SK-N-SH (cell line): Measurements from ENCODE around the gene COX4I2. TPM values are rescaled to one million over a fixed set of nuclear protein-coding genes. Genes with fewer than 3 reads are reported as not detected.

ENCODE experiments used
- CTCF ChIA-PET: fragments of 300-600, 350-600 bp; formaldehyde crosslinking; extraction: SDS; loops from one replicate; lab custom pipeline; 2021; lab: Yijun Ruan, JAX
- POLR2A ChIA-PET: fragments of 350-600 bp; sonication (Branson Sonifier 250); formaldehyde crosslinking; extraction: SDS; loops from one replicate; lab custom pipeline; 2020; ENCODE audit warnings: antibody characterized with exemption, inconsistent platforms; lab: Yijun Ruan, JAX
- DNase-seq: peaks from one replicate; pipeline ENCODE4 v3.0.0; 2012
- H2AFZ ChIP-seq: fragments of 200-600 bp; sonication (generic); 2 replicates; pipeline ENCODE4 v1.8.1; 2016; ENCODE audit warnings: antibody characterized with exemption, mild to moderate bottlenecking, low read depth
- H3F3A ChIP-seq: fragments of 200-600 bp; sonication (generic); replicated peaks from 2 replicates; pipeline ENCODE3; 2016; ENCODE audit warnings: antibody characterized with exemption, mild to moderate bottlenecking; ENCODE audit not compliant: insufficient read depth
- H3K27ac ChIP-seq, 2 experiments: fragments of 200-500 bp in 1 of 2; fragments of 200-600 bp in 1 of 2; sonication (Bioruptor generic) in 1 of 2; sonication (generic), shearing (Covaris generic) in 1 of 2; 2 replicates each; pipeline versions ENCODE4 v1.5.1 to v1.6.1; 2014 to 2016; ENCODE audit warnings: low read depth in 2 of 2, inconsistent platforms in 1 of 2, low read length in 1 of 2, mild to moderate bottlenecking in 1 of 2, mixed read lengths in 1 of 2
- H3K27me3 ChIP-seq: fragments of 200-600 bp; sonication (generic), shearing (Covaris generic); 2 replicates; pipeline ENCODE4 v1.6.1; 2016; ENCODE audit warnings: mixed run types; ENCODE audit not compliant: insufficient read depth
- H3K36me3 ChIP-seq, 2 experiments: fragments of 200-500 bp in 1 of 2; fragments of 200-600 bp in 1 of 2; sonication (Bioruptor generic) in 1 of 2; sonication (generic) in 1 of 2; replicated peaks in 1 of 2; 2 replicates each; pipeline versions ENCODE3 to v1.5.1; 2014 to 2016; ENCODE audit warnings: low read length in 1 of 2, mild to moderate bottlenecking in 1 of 2; ENCODE audit not compliant: insufficient read depth in 2 of 2, control insufficient read depth in 1 of 2
- H3K4me1 ChIP-seq, 2 experiments: fragments of 200-500 bp in 1 of 2; fragments of 200-600 bp in 1 of 2; sonication (Bioruptor generic) in 1 of 2; sonication (generic), shearing (Covaris generic) in 1 of 2; 2 replicates each; pipeline versions ENCODE4 v1.5.1 to v1.6.1; 2014 to 2016; ENCODE audit warnings: low read depth in 1 of 2, low read length in 1 of 2, mixed run types in 1 of 2; ENCODE audit not compliant: insufficient read depth in 2 of 2, control insufficient read depth in 1 of 2
- H3K4me2 ChIP-seq: fragments of 200-600 bp; sonication (generic), shearing (Covaris generic); 2 replicates; pipeline ENCODE4 v1.6.1; 2017; ENCODE audit warnings: mixed run types
- H3K4me3 ChIP-seq, 2 experiments: fragments of 200-500 bp in 1 of 2; fragments of 200-600 bp in 1 of 2; sonication (Bioruptor generic) in 1 of 2; sonication (generic), shearing (Covaris generic) in 1 of 2; 2 replicates each; pipeline versions ENCODE4 v1.5.1 to v1.8.1; 2014 to 2016; ENCODE audit warnings: low read depth in 2 of 2, inconsistent platforms in 1 of 2, low read length in 1 of 2, mild to moderate bottlenecking in 1 of 2, mixed read lengths in 1 of 2, moderate library complexity in 1 of 2
- H3K79me2 ChIP-seq: fragments of 200-600 bp; sonication (generic); 2 replicates; pipeline ENCODE4 v1.8.1; 2017; ENCODE audit warnings: mild to moderate bottlenecking; ENCODE audit not compliant: insufficient read depth
- H3K9ac ChIP-seq: fragments of 200-600 bp; sonication (generic); 2 replicates; pipeline ENCODE4 v1.6.1; 2017; ENCODE audit warnings: mixed run types
- H3K9me2 ChIP-seq: fragments of 200-600 bp; sonication (generic); 2 replicates; pipeline ENCODE4 v1.6.1; 2017; ENCODE audit warnings: mixed run types
- H3K9me3 ChIP-seq: fragments of 200-600 bp; sonication (generic); 2 replicates; pipeline ENCODE4 v1.6.1; 2017; ENCODE audit warnings: mixed run types, mild to moderate bottlenecking, moderate library complexity
- H4K20me1 ChIP-seq: fragments of 200-600 bp; sonication (generic); 2 replicates; pipeline ENCODE4 v1.6.1; 2017; ENCODE audit warnings: mild to moderate bottlenecking, mixed run types; ENCODE audit not compliant: insufficient read depth
- CHD2 ChIP-seq: fragments of 150-350 bp; IDR thresholded peaks from 2 replicates; pipeline ENCODE4 v1.6.1; 2018; ENCODE audit warnings: low read length; ENCODE audit not compliant: partially characterized antibody
- CTCF ChIP-seq: fragments of 200-600 bp; sonication (generic); IDR thresholded peaks from 2 replicates; pipeline ENCODE4 v1.6.1; 2017; ENCODE audit warnings: antibody characterized with exemption, mild to moderate bottlenecking, moderate library complexity
- EP300 ChIP-seq, 2 experiments: IDR thresholded peaks; 2 replicates each; pipeline versions ENCODE4 v1.4.0 to v1.6.1; 2012; ENCODE audit warnings: borderline replicate concordance in 1 of 2, low read depth in 1 of 2, low read length in 1 of 2
- EZH2phosphoT487 ChIP-seq: fragments of 200-600 bp; sonication (generic); IDR thresholded peaks from 2 replicates; pipeline ENCODE4 v1.6.1; 2017; ENCODE audit warnings: low read depth, mixed run types, mild to moderate bottlenecking, antibody characterized with exemption, moderate library complexity, borderline replicate concordance
- FOSL2 ChIP-seq: IDR thresholded peaks from 2 replicates; pipeline ENCODE4 v1.4.0; 2012; ENCODE audit warnings: low read depth, mild to moderate bottlenecking, moderate library complexity, borderline replicate concordance
- FOXJ3 ChIP-seq: sonication (generic); formaldehyde crosslinking; IDR thresholded peaks from 2 replicates; pipeline ENCODE4 v1.5.1; 2020; ENCODE audit warnings: mild to moderate bottlenecking, missing genetic modification reagents
- FOXM1 ChIP-seq: IDR thresholded peaks from 2 replicates; pipeline ENCODE4 v1.4.0; 2012; ENCODE audit warnings: low read depth, mild to moderate bottlenecking
- IRF3 ChIP-seq: fragments of 150-350 bp; IDR thresholded peaks from 2 replicates; pipeline ENCODE4 v1.6.1; 2016; ENCODE audit warnings: mild to moderate bottlenecking, low read depth, low read length
- JUND ChIP-seq: IDR thresholded peaks from 2 replicates; pipeline ENCODE4 v1.4.0; 2012
- MAX ChIP-seq: IDR thresholded peaks from 2 replicates; pipeline ENCODE4 v1.4.0; 2012; ENCODE audit warnings: low read depth
- MXI1 ChIP-seq: IDR thresholded peaks from 2 replicates; pipeline ENCODE4 v1.6.1; 2012; ENCODE audit warnings: mild to moderate bottlenecking, low read depth, low read length, improper control_type of control experiment
- PBX3 ChIP-seq: IDR thresholded peaks from 2 replicates; pipeline ENCODE4; 2012
- SIN3A ChIP-seq: IDR thresholded peaks from 2 replicates; pipeline ENCODE4 v1.6.1; 2012; ENCODE audit warnings: low read depth, mild to moderate bottlenecking, low read length, moderate library complexity, borderline replicate concordance
- TCF12 ChIP-seq: IDR thresholded peaks from 2 replicates; pipeline ENCODE4 v1.4.0; 2012
- USF2 ChIP-seq: fragments of 150-350 bp; IDR thresholded peaks from 2 replicates; pipeline ENCODE4 v1.6.1; 2017; ENCODE audit warnings: antibody characterized with exemption, low read length, low read depth, borderline replicate concordance
- ZBTB33 ChIP-seq: IDR thresholded peaks from 2 replicates; pipeline ENCODE4 v1.4.0; 2012; ENCODE audit warnings: low read depth, borderline replicate concordance
- WGBS: methylation state at CpG from one replicate; pipeline ENCODE4 v1.1.6; 2017; ENCODE audit warnings: low lambda C conversion rate; 5-methylcytosine and 5-hydroxymethylcytosine counted together
- polyA plus RNA-seq, 3 experiments: library from polyadenylated mRNA; depleted of rRNA; stranded (reverse); fragments of >200 nt; gene quantifications; 2 replicates each; pipeline ENCODE4 v1.2.3, GENCODE V29; 2012

COX4I2 gene
- polyA plus RNA-seq, 1 of the 3 experiments (the other 2 are of a cell fraction), result 0.21 TPM

GRCh38 chr20:31681769-31682168, 44.1 kb downstream of the COX4I2 start:
- Histone ChIP-seq H3K27me3 (no peaks in the 10 kb centered on the region), H4K20me1 (no peaks in the 10 kb centered on the region), H3K9ac (no peak overlapping the region), H3K79me2 (peaks cover 99% of the 10 kb centered on the region), H3K4me3 (no peak overlapping the region)
- CTCF ChIA-PET, result interaction anchor here (3.5 kb wide), 1 partner anchor 20 kb away, joined by 13 read pairs; no protein-coding TSS in a partner anchor
- TF ChIP-seq CHD2, result no peak
- no peak for TF ChIP-seq EP300 (IDR thresholded peaks at IDR 0.05; ENCODE audit: borderline replicate concordance in 1 of 2, low read depth in 1 of 2, low read length in 1 of 2)
- TF ChIP-seq TCF12, result no peak
- TF ChIP-seq FOXJ3 (CRISPR knock-in tag), result no peak
- TF ChIP-seq JUND, result no peak
- no peak for TF ChIP-seq SIN3A
- TF ChIP-seq PBX3, result no peak
- TF ChIP-seq CTCF, result no peak
- no peak for TF ChIP-seq USF2
- TF ChIP-seq FOSL2, result no peak
- TF ChIP-seq MAX, result no peak
- no peak for TF ChIP-seq FOXM1
- TF ChIP-seq MXI1, result no peak
- no peak for TF ChIP-seq ZBTB33
- no peak for TF ChIP-seq IRF3
- no peak for TF ChIP-seq EZH2phosphoT487
- TF ChIP-seq, all 33 proteins: peak for 0
- H3F3A ChIP-seq, result peaks cover 20% of the 10 kb centered on the region
- 94% methylated on average over 3 of the region's 3 CpGs for WGBS
- POLR2A ChIA-PET, result no interaction called here
- no peak for DNase-seq
- H3K4me1 ChIP-seq, result peaks cover 20 to 34% of the 10 kb centered on the region in 2 experiments; a peak in 3 of 4 replicates
- no peak overlapping the region for H3K4me2 ChIP-seq
- H3K27ac ChIP-seq, result peak overlapping the region in 1 of 2 experiments; percentile 9; a peak in 1 of 4 replicates
- no peaks in the 10 kb centered on the region for H3K9me2 ChIP-seq
- H2AFZ ChIP-seq, result no peak overlapping the region
- H3K9me3 ChIP-seq, result no peaks in the 10 kb centered on the region
- H3K36me3 ChIP-seq, result peaks cover 9 to 22% of the 10 kb centered on the region in 2 experiments
